ENCODE measurements around the gene CDR2L.
"Not testable (repeated sequence)": the region's sequence is repeated elsewhere in the genome, so short reads cannot be mapped to it uniquely, and the experiment has no call there.

CDR2L gene

DNA sequence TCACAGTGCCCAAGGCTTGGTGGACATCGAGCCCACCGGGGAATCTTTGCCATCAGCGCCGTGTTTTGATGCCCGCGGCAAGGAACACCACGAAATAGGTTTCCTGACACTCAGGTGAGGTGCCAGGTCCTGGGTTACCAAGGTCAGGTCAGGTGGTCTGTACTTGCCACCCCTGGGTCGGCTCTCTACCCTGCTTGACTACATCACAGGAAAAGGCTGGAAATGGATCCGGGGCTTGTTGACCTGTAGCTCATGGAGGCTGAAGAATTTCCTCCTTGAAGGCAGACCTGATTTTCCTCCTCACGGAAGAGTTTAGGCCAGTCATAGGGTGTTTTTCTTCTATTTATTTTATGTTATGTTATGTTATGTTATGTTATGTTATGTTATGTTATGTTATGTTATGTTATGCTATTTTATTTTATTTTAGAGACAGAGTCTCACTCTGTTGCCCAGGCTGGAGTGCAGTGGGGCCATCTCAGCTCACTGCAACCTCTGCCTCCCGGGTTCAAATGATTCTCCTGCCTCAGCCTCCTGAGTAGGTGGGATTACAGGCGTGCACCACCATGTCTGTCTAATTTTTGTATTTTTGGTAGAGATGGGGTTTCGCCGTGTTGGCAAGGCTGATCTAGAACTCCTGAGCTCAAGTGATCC, 4.6 kb upstream of the CDR2L start:
- not testable (repeated sequence) for DNase-seq

DNA sequence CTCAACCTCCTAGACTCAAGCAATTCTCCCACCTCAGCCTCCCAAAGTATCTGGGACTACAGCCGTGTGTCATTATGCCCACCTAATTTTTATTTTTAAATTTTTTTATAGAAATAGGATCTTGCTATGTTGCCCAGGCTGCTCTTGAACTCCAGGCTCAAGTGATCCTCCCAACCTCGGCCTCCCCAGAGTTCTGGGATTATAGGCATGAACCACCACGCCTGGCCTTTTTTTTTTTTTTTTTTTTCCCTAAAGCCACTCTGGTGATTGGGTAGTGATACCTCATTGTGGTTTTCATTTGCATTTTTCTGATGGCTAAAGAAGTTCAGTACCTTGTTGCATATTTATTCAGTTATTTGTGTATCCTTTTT, 1.2 kb upstream of the CDR2L start:
- DNase-seq, result no peak

DNA sequence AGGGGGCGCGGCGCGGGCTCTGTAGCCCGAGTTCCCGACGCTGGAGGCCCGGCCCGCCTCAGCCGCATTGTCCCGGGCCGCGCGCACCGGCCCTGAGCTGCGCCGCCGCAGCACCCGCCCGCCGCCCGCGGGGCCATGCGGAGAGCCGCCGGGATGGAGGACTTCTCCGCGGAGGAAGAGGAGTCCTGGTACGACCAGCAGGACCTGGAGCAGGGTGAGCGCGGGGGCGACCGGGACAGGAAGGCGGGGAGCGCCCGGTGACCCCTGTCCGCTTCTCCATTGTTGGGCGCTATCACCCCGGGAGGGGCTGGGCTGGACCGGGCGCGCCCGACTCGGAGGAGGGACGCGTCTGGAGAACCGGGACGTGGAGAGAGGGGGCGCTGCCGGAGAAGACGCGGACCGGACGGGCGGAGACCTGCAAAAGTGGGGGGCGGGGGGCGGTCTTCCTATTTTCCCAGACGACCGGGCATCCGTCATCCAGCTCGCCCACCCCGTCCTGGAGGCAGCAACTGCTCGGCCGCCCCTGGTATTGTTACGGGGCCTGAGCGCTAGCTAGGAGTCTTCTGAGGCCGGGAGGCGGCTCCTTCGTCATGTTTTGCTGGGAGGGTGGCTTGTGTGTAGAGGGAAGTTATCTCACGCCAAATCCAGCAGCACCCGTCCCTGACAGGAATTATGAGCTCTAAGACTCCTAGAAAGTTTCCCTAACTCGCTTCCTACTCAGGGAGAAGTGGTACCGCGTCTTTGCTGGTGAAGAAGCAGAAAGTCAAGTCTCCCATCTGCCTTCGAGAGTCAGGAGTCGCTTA, 678 bp downstream of the CDR2L start:
- no peak for DNase-seq

DNA sequence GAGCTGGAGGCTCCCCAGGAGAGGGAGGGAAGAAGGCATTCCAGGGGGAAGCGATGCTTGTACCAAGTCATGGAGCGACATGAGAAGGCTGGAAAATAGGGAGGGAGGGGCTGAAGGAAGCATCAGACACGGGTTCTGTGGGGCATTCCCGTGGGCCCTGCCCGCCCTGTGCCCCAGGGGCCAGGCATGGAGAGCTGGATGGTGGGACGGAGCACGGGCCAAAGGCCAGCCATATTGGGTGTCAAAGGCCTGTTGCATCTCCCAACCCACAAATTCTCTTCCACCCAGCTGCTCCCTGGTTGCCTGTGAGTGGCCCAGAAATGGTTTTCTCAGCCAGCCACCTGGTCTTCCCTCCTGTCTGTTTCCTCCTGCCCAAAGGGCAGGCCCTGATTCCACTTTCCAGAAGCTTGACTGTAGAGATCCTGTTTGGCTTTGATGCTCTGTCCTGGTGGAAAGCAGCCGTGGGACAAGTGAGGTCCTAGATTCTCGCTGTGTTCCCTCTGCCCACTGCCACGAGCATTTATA, 3.2 kb downstream of the CDR2L start:
- DNase-seq, result no peak

DNA sequence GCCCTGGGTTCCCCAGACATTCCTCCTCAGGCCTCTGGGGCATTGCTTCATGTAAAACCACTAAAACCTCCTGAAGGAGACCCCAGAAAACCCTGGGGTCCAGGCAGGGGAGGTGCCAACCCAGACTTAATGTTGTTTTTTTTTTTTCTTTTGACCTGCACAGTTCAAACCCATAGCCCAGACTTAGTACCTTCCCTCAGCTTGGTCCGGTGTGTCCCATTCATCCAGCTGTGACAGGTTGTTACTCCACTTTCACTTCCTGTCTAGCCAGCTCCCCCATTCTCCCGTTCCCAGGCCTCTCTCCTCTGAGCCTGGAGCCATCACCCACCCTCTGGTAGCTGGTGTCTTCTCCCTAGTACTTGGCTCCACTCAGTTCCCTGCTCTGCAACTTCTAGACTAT, 4.8 kb downstream of the CDR2L start:
- no peak for DNase-seq

DNA sequence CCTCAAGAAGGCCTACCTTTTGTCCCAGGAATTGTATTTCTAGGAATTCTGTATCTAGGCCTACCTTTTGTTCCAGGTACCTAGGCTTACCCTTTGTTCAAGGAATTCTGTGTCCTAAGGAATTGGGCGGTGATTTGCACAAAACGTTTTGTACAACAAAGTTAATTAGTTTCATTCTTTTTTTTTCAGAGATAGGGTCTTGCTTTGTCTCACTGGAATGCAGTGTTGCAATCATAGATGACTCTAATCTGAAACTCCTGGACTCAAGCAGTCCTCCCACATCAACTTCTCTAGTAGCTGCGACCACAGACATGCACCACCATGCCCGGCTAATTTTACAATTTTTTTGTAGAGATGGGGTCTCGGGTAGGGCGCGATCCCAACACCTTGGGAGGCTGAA, 7.0 kb downstream of the CDR2L start:
- no peak for DNase-seq

DNA sequence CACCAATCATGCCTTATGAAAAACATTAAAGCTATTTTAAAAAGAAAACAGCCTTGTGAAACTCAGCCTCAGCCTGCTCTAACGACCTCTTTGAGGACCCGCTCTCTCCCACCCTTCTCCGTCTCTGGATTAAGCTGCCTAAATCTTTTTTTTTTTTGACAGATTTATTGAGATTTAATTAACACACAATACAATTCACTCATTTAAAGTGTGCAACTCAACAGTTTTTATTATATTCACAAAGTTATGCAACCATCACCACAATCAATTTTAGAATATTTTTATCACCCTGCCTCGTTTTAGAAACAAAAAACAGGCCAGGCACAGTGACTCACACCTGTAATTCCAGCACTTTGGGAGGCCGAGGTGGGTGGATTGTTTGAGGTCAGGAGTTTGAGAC, 8.4 kb downstream of the CDR2L start:
- no peak for DNase-seq

DNA sequence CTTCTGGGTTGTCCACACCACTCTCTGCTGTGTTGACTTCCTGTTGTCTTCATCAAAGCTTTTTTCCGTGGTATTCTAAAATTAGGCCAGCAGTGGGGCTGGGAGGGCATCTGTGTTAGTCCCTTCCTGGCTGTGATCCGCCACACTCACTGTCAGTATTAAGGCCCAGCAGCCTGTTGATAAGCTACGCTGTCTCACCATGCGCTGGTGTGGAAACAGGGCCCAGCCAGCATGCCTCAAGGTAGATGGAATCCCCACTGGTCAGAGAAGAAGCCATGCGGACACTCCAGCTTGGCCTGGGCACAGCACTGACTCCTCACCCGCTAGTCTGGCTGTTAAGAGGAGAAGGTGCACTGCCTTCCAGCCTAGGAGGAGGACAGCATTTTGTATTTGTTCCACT, 11.4 kb downstream of the CDR2L start:
- DNase-seq, result no peak

DNA sequence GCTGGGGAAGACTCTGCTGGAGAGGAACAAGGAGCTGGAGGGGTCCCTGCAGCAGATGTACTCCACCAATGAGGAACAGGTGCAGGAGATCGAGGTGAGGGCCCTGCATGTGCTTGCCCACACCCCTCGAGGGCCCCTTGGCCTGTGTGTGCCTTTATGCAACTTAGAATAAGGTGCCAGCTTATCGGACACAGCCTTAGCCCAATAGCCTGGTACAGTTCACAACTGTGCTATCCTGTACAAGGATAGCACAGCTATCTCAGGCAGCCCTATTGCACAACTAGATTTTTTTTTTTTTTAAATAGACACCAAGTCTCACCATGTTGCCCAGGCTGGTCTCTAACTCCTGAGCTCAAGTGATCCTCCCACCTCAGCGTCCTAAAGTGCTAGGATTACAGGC, 12.1 kb downstream of the CDR2L start:
- no peak for DNase-seq

DNA sequence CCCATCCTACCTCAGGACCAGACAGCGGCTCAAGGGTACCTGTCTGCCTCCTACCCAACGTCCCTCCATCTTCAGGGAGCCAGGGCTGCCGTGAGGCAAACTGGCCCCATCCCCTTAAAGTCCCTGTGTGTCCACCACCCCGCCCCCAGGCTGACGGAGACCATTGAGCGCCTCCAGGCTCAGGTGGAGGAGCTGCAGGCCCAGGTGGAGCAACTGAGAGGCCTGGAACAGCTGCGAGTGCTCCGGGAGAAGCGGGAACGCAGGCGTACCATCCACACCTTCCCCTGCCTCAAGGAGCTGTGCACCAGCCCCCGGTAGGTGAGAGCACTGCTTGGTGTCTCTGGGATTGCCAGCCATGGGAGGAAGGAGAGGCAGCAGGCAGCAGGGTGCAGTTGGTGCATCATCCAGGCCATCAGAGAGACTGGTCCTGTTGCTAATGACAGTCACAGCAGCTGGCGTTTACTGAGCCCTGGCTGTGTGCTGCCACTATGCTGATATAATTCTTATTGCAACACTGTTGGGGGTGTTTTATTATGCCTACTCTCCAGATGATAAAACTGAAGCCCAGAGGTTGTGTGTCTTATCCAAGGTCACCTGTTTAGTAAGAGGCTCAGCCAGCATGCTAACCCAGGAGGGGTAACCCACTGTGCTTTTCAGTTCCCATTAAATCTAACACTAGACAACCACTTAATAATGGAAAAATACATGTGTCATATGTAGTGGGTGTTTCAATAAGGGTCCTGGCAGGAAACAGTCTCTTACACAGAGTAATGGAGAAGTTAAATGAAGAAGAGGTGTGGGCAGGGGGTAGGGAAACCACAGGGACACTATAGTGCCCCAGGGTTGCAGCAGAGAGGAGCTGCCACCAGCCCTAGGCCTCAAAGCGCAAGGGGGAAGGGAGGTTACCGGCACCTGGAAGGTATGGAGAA, 14.7 kb downstream of the CDR2L start:
- DNase-seq, result no peak

DNA sequence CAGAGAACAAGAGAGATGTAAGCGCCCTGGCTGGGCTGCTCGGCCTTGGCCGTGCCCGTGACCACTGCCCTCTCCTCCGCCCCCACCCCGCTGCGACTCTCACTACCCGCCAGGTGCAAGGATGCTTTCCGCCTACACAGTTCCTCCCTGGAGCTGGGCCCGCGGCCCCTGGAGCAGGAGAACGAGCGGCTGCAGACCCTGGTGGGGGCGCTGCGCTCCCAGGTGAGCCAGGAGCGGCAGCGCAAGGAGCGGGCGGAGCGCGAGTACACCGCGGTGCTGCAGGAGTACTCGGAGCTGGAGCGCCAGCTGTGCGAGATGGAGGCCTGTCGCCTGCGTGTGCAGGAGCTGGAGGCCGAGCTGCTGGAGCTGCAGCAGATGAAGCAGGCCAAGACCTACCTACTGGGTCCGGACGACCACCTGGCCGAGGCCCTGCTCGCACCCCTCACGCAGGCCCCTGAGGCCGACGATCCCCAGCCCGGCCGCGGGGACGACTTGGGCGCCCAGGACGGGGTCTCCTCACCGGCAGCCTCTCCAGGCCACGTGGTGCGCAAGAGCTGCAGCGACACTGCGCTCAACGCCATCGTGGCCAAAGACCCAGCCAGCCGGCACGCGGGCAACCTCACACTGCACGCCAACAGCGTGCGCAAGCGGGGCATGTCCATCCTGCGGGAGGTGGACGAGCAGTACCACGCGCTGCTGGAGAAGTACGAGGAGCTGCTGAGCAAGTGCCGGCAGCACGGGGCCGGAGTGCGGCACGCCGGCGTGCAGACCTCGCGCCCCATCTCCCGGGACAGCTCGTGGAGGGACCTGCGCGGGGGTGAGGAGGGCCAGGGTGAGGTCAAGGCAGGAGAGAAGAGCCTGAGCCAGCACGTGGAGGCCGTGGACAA, 15.9 kb downstream of the CDR2L start:
- no peak for DNase-seq

DNA sequence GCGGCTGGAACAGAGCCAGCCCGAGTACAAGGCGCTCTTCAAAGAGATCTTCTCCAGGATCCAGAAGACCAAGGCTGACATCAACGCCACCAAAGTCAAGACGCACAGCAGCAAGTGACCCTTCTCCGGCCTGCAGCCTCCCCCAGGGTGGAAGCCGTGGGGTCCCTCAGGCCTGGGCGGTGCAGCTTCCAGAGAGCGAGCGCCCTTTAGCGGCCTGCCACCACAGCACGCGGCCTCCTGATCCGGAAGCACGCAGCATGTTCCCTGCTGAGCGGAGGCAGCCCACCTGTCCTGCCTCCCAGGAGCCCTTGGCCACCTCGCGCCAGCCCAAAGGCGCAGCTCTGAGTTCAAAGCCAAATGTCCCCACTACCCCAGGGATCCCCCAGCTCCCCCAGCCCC, 16.5 kb downstream of the CDR2L start:
- DNase-seq, result no peak

DNA sequence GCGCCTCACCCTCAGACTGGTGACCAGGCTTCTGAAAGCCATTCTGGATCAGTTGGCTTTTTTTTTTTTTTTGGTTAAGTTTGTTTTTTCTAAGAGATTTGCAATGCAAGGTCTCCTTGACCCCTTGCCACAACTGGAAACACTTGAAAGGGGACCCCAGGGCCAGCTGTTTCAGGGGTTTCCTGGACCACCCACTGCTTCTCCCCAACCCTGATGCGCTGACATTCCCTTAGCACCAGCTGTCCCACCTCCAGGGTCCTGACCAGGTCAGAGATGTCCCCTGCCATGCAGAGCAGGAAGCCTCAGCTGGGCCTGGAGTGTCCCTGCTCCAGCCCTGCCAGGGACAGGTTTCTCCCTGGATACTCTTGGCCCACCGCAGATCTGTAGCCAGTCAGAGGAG, 16.9 kb downstream of the CDR2L start:
- DNase-seq, result no peak

DNA sequence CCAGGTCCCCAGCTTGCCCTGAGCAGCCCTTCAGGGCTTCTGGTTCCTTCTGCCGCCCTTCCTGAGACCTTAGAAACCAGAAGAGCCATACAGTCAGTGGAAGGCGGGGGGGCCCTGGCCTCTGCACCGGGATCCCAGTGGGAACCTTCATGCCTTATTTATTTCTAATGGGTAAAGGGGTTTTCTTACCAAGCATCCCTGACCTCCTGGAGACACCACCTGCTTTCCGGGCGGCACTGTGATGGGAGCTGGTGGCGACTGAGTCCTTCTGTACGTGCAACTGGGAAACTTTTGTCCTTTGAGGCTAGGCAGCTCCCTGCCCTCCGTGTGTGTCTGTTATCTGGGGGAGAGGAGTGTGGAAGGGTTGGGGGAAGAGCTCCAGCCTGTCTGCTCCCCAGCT, 17.9 kb downstream of the CDR2L start:
- no peak for DNase-seq

DNA sequence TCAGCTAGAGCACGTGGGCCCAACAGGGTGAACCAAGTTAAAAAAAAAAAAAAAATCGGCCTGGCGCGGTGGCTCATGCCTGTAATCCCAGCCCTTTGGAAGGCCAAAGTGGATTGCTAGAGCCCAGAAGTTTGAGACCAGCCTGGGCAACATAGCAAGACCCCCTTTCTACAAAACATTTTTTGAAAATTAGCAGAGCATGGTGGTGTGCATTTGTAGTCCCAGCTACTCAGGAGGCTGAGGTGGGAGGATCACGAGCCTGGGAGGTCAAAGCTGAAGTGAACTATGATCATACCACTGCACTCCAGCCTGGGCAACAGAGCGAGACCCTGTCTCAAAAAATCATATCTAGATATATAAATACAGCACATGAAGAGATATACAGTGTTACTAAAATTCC, 18.7 kb downstream of the CDR2L start:
- not testable (repeated sequence) for DNase-seq

DNA sequence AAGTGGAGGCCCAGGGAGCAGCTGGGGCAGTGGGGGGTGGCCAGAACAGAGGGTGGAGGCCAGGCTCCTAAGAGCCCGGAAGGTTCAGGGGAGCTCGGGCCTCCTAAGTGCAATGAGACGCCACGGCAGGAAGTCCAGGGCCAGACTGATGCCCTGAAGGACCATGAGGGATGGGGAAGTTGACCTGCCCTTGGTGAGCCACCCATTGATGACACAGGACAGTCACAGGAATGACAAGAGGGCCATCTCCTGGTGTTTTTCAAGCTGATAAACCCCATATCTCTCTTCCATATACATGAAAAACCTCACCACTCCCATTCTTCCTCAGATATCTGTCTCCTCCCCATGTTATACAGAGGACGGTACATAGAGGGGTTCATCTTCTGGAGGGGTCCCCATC, 19.2 kb downstream of the CDR2L start:
- no peak for DNase-seq

DNA sequence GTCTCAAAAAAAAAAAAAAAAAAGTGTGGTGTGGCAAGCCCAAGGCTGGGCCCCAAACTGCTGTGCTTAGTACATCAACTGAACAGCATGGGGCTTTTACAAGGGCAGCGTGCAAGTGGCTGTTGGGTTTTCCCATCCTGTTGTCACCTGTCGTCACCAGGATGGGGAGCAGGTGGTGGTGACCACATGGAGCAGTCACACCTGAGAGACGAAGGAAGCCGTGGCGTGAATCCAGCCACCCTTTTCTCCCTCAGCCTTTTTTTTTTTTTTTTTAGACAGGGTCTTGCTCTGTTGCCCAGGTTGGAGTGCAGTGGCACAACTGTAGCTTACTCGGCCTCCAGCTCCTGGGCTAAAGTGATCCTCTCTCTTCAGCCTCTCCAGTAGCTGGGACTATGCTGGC, 20.9 kb downstream of the CDR2L start:
- no peak for DNase-seq

DNA sequence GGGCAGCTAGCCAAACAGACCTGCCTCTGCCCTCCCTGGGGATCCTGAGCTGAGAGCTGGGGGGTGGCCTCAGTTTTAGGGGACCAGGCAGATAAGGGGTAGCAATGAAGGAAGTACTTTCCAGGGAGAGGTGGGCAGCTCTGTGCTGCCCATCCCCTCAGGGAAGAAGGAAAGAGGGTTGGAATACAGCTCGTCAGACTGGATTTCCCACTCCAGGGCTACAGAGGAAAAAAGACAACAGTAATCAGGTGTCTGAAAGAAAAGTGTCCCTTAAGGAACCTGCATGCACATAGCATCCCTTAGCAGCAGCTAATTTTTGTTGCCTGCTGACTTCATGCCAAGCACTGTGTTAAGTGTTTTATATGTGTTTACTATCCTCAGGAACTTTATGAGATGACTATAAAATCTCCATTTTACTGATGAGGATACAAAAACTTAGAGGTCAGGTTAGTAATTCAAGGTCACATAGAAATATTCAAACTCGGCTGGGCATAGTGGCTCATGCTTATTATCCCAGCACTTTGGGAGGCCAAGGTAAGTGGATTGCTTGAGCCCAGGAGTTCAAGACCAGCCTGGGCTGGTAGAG, 21.8 kb downstream of the CDR2L start:
- no peak for DNase-seq

DNA sequence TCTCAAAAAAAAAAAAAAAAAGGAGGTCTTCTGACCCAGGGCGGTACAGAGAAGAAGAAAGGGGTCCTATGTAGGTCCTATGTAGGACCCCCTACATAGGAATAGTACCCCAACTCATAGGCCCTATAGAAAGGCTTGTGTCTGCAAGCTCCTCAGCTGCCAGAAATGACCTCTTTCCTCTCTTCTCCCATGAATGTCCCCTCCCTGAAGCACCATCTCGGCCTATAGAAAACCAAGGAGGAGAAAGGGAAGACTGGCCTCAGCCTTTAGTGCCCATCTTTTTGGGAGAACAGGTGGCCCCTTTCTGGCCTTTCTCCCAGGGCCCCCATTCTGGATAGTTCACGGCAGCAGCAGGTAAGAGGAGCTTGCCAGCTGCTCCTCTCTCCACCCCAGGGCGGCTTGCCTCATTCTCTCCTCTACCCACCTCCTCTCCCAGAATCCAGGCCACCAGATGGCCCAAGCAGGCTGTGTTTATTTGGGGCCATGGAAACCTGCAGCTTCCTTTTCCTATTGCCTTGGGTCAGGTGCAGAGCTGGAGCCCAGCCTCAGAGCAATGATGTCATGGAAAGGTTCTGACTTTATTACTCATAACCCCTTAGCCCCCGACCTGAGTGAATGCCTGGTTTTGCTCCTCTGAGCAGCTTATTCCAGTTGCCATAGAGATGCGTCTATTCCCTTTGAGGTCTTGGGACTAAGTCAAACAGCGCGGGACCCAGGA, 23.4 kb downstream of the CDR2L start:
- DNase-seq, result no peak

DNA sequence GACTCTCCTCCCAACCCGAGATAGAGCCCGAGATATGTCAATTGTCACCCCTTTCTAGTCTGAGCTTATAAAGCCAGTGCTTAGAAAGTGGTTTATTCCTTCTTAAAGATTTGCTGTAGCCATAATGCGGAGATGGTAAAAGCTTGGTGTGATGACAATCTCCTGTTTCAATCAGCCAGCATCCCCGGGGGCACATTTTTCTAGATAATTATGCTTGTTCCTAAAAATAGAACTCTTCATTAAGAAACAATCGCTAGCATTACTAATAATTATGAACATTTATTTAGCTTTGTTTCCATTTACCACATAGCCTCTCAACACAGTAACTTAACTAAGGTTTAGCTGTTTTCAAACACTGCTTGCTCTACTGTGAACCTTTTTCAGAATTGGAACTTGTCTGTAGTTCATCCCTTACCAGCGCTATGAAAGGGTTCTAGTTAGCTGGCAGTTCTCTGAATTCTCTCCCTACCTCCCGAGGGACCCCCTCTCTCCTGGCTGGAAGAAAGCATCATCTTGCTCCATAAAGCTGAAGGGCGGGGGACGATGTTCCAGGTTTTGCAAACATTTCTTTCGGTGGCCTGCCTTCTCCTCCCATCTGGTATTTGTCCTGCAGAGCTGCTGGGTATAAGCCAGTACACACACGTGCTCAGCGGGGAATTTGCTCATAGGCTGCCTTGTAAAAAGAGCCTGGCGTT, 24.1 kb downstream of the CDR2L start:
- no peak for DNase-seq

DNA sequence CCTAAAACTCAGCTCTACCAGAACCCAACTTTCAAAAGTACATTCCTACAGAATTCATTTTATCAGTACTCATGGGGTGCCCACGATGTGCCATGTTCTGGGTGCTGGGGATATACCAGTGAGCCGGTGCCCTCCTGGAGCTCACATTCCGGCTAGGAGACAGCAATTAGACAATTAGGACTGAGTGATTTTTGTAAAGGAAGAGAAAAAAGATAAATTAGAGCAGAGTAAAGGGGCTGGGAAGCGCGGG, 24.6 kb downstream of the CDR2L start:
- no peak for DNase-seq
